HCT116 (cell line): ENCODE results near the gene ST7. TPM values are rescaled to one million over a fixed set of nuclear protein-coding genes. Genes with fewer than 3 reads are reported as not detected.

Experiments used
- ATAC-seq: fragments of 200-7000 bp; cut with Tn5 transposase; 2 replicates; pipeline ENCODE4 v1.9.1; 2020; ENCODE audit warnings: mild to moderate bottlenecking, moderate library complexity
- BruUV-seq: library from RNA; stranded (reverse); fragments of 400-500 nt; replicated peaks from 2 replicates; lab custom pipeline; 2021; lab: Mats Ljungman, UMichigan
- CTCF ChIA-PET: fragments of 300-600 bp; sonication (Branson Sonifier 250); formaldehyde crosslinking; loops from one replicate; lab custom pipeline; 2021; ENCODE audit warnings: antibody characterized with exemption; lab: Charles Lee
- POLR2A ChIA-PET: fragments of 300-600, 350-600 bp; sonication (Branson Sonifier 250); formaldehyde crosslinking; loops from one replicate; lab custom pipeline; 2021; ENCODE audit warnings: antibody characterized with exemption; lab: Charles Lee
- RAD21 ChIA-PET, 2 experiments: fragments of 300-600 bp; sonication (Branson Sonifier 250); formaldehyde crosslinking; loops; one replicate each; lab custom pipeline; 2023; ENCODE audit warnings: low total read pairs in 2 of 2; ENCODE audit not compliant: uncharacterized antibody in 2 of 2, unreplicated experiment in 2 of 2, low non-redundant PET in 1 of 2; lab: Charles Lee
- DNase-seq: peaks from one replicate; pipeline ENCODE4 v3.0.0-alpha.2; 2010; ENCODE audit warnings: low read depth, low spot score
- H2AFZ ChIP-seq: fragments of 200-600 bp; shearing (Covaris generic), sonication (generic); 2 replicates; pipeline ENCODE4 v1.6.1; 2017; ENCODE audit warnings: low read depth, mixed run types, mixed read lengths, antibody characterized with exemption, low read length; ENCODE audit not compliant: poor library complexity, severe bottlenecking
- H3K27ac ChIP-seq: 2 replicates; pipeline ENCODE4 v1.5.1; 2012; ENCODE audit warnings: low read depth, low read length
- H3K27me3 ChIP-seq: fragments of 200-600 bp; sonication (generic); 2 replicates; pipeline ENCODE4 v1.6.1; 2016; ENCODE audit warnings: mixed run types, low read length, mixed read lengths; ENCODE audit not compliant: insufficient read depth
- H3K36me3 ChIP-seq, 2 experiments: fragments of 200-500 bp in 1 of 2; fragments of 200-600 bp in 1 of 2; sonication (Bioruptor generic) in 1 of 2; sonication (generic) in 1 of 2; 2 replicates each; pipeline versions ENCODE4 v1.5.1 to v1.6.1; 2014 to 2016; ENCODE audit warnings: low read length in 2 of 2, inconsistent platforms in 1 of 2, mixed read lengths in 1 of 2, mixed run types in 1 of 2; ENCODE audit not compliant: insufficient read depth in 2 of 2, control insufficient read depth in 1 of 2
- H3K4me1 ChIP-seq, 2 experiments: fragments of 200-600 bp in 1 of 2; sonication (generic) in 1 of 2; 2 replicates each; pipeline versions ENCODE4 v1.5.1 to v1.6.1; 2012 to 2017; ENCODE audit warnings: low read length in 2 of 2, inconsistent platforms in 1 of 2, mild to moderate bottlenecking in 1 of 2, mixed read lengths in 1 of 2, mixed run types in 1 of 2, moderate library complexity in 1 of 2; ENCODE audit not compliant: insufficient read depth in 2 of 2, control insufficient read depth in 1 of 2
- H3K4me2 ChIP-seq: fragments of 200-600 bp; sonication (generic); 2 replicates; pipeline ENCODE4 v1.6.1; 2017; ENCODE audit warnings: mixed run types, low read length, mixed read lengths
- H3K4me3 ChIP-seq, 2 experiments: fragments of 200-600 bp in 1 of 2; sonication (generic) in 1 of 2; replicated peaks in 1 of 2; 2 replicates each; pipeline ENCODE4 v1.5.1; 2011 to 2016; ENCODE audit warnings: low read length in 2 of 2, control low read depth in 1 of 2, low read depth in 1 of 2, mild to moderate bottlenecking in 1 of 2, mixed read lengths in 1 of 2, mixed run types in 1 of 2
- H3K79me2 ChIP-seq: fragments of 200-600 bp; sonication (generic); 2 replicates; pipeline ENCODE4 v1.6.1; 2017; ENCODE audit warnings: mild to moderate bottlenecking, mixed run types, low read length, moderate library complexity, mixed read lengths; ENCODE audit not compliant: insufficient read depth
- H3K9ac ChIP-seq: fragments of 200-600 bp; sonication (generic); 2 replicates; pipeline ENCODE4 v1.6.1; 2016; ENCODE audit warnings: low read length, mixed read lengths
- H3K9me2 ChIP-seq: fragments of 200-600 bp; sonication (generic), shearing (Covaris generic); 2 replicates; pipeline ENCODE4 v1.6.1; 2017; ENCODE audit warnings: mixed run types, mild to moderate bottlenecking, moderate library complexity; ENCODE audit not compliant: insufficient read depth
- H3K9me3 ChIP-seq, 2 experiments: fragments of 200-500 bp in 1 of 2; fragments of 200-600 bp in 1 of 2; sonication (Bioruptor generic) in 1 of 2; sonication (generic) in 1 of 2; 2 replicates each; pipeline ENCODE4 v1.6.1; 2014 to 2017; ENCODE audit warnings: low read length in 2 of 2, mixed read lengths in 2 of 2, inconsistent platforms in 1 of 2, low read depth in 1 of 2, mild to moderate bottlenecking in 1 of 2, mixed run types in 1 of 2, moderate library complexity in 1 of 2; ENCODE audit not compliant: control insufficient read depth in 1 of 2, insufficient read depth in 1 of 2
- H4K20me1 ChIP-seq: fragments of 200-600 bp; sonication (generic), shearing (Covaris generic); 2 replicates; pipeline ENCODE4 v1.6.1; 2017; ENCODE audit warnings: mixed run types, mild to moderate bottlenecking, moderate library complexity; ENCODE audit not compliant: insufficient read depth
- ATF3 ChIP-seq: IDR thresholded peaks from 2 replicates; pipeline ENCODE4 v1.6.1; 2012
- CEBPB ChIP-seq: IDR thresholded peaks from 2 replicates; pipeline ENCODE4 v1.6.1; 2012; ENCODE audit warnings: low read depth
- FOSL1 ChIP-seq: IDR thresholded peaks from 2 replicates; pipeline ENCODE4 v1.6.1; 2012; ENCODE audit warnings: low read depth
- RAD21 ChIP-seq: IDR thresholded peaks from 2 replicates; pipeline ENCODE4 v1.6.1; 2012; ENCODE audit warnings: low read depth, mild to moderate bottlenecking
- REST ChIP-seq: IDR thresholded peaks from 2 replicates; pipeline ENCODE4 v1.6.1; 2012; ENCODE audit warnings: low read depth
- SIN3A ChIP-seq: IDR thresholded peaks from 2 replicates; pipeline ENCODE4 v1.6.1; 2012; ENCODE audit warnings: low read depth
- SP1 ChIP-seq: IDR thresholded peaks from 2 replicates; pipeline ENCODE4 v1.6.1; 2012; ENCODE audit warnings: low read depth
- SRF ChIP-seq: IDR thresholded peaks from 2 replicates; pipeline ENCODE4 v1.6.1; 2012; ENCODE audit warnings: low read depth
- TCF7L2 ChIP-seq: IDR thresholded peaks from 2 replicates; pipeline ENCODE4 v1.7.0; 2011; ENCODE audit warnings: borderline replicate concordance, inconsistent platforms; ENCODE audit not compliant: insufficient read depth, insufficient read length; ENCODE audit errors: extremely low read depth
- YY1 ChIP-seq: IDR thresholded peaks from 2 replicates; pipeline ENCODE4 v1.6.1; 2011; ENCODE audit warnings: low read length, low read depth, moderate library complexity, mild to moderate bottlenecking; ENCODE audit not compliant: insufficient replicate concordance; ENCODE audit errors: extremely low read depth
- ZNF274 ChIP-seq: fragments of 200-500 bp; sonication (Bioruptor generic); IDR thresholded peaks from 2 replicates; pipeline ENCODE4 v1.6.1; 2014; ENCODE audit warnings: mild to moderate bottlenecking, low read depth, low read length, inconsistent platforms
- intact Hi-C: fragments of 100-400 bp; cut with micrococcal nuclease; formaldehyde crosslinking; loops from 2 replicates; pipeline ENCODE4 v1.10.0; 2022
- total RNA-seq: library from RNA; stranded (reverse); gene quantifications from one replicate; pipeline ENCODE4 v1.2.1, GENCODE V29; 2021; ENCODE audit not compliant: unreplicated experiment
- TF ChIP-seq, protein P1 (sequence below): IDR thresholded peaks from 2 replicates; pipeline ENCODE4 v1.6.1; 2012
- TF ChIP-seq, protein P2 (sequence below), 3 experiments: fragments of 200-600 bp in 1 of 3; sonication (generic) in 1 of 3; IDR thresholded peaks in 2 of 3; conservative IDR thresholded peaks in 1 of 3; 2 replicates each; pipeline ENCODE4 v1.5.1; 2012 to 2017; ENCODE audit warnings: low read depth in 2 of 3, low read length in 2 of 3, antibody characterized with exemption in 1 of 3, borderline replicate concordance in 1 of 3, control low read depth in 1 of 3, mild to moderate bottlenecking in 1 of 3, mixed read lengths in 1 of 3, mixed run types in 1 of 3, moderate library complexity in 1 of 3; ENCODE audit not compliant: insufficient read depth in 1 of 3

The ST7 gene
- total RNA-seq, 1 experiment from 2014 or later: 12.6 TPM

DNA sequence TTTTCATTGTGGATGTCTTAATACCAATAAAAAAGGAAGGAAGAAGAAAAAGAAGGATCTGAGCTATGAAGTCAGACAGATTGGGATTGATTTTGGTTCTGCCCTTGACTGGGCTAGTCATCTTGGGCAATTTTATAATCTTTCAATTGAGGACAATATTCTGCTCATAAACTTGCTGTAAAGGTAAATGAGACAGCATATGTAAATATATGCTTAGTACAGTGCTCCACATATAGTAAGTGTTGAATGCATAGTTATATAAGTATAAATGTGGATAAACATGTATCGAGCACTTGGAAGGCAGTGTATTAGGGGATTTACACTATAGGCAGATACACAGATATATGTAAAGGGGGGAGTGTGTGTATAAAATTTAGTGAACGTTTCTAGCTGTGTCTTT, 85.1 kb downstream of the ST7 start:
- ChIA-PET CTCF (no interaction called here), RAD21 (no interaction called here), POLR2A (no interaction called here)
- Histone ChIP-seq H3K36me3 (no peaks in the 10 kb centered on the region), H3K9ac (no peak overlapping the region), H3K4me1 (no peaks in the 10 kb centered on the region), H3K79me2 (no peaks in the 10 kb centered on the region), H4K20me1 (no peaks in the 10 kb centered on the region; the same call in 1 of the 2 replicates), H2AFZ (no peak overlapping the region), H3K4me2 (no peak overlapping the region), H3K27ac (no peak overlapping the region), H3K4me3 (no peak overlapping the region), H3K9me3 (no peaks in the 10 kb centered on the region), H3K27me3 (no peaks in the 10 kb centered on the region), H3K9me2 (no peaks in the 10 kb centered on the region; the same call in 1 of the 2 replicates)
- no peak for TF ChIP-seq SIN3A
- TF ChIP-seq YY1: no peak
- no peak for TF ChIP-seq ZNF274
- TF ChIP-seq CEBPB: no peak
- DNase-seq (no peak), ATAC-seq (no peak)
- BruUV-seq: no TSS peak
- intact Hi-C loops: no loop called here

DNA sequence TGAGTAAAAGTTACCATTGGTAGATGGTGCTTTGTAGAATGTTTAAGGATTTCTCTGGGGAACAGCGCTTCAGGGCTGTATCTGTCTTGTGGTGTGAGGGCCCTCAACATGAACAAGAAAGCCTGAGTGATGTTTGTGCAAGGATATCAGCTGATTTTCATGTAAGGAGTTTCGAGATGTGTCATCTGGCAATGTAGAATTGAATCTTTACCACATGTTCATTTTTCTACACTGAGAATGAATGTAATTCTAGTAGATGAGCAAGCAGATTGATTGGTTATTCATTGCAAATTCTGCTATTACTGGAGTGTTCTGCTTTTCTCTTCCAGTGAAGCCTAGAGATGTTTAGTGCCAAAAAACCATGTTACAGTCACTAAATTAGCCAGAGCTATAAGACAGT, 87.7 kb downstream of the ST7 start:
- CTCF ChIA-PET: no interaction called here
- no peak overlapping the region for H3K4me2 ChIP-seq
- TF ChIP-seq TCF7L2 (no peak), REST (no peak), ATF3 (no peak), YY1 (no peak), RAD21 (no peak), FOSL1 (no peak), CEBPB (no peak), SRF (no peak), SP1 (no peak)
- TF ChIP-seq, protein P1, sequence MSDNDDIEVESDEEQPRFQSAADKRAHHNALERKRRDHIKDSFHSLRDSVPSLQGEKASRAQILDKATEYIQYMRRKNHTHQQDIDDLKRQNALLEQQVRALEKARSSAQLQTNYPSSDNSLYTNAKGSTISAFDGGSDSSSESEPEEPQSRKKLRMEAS: no peak
- TF ChIP-seq, protein P2, sequence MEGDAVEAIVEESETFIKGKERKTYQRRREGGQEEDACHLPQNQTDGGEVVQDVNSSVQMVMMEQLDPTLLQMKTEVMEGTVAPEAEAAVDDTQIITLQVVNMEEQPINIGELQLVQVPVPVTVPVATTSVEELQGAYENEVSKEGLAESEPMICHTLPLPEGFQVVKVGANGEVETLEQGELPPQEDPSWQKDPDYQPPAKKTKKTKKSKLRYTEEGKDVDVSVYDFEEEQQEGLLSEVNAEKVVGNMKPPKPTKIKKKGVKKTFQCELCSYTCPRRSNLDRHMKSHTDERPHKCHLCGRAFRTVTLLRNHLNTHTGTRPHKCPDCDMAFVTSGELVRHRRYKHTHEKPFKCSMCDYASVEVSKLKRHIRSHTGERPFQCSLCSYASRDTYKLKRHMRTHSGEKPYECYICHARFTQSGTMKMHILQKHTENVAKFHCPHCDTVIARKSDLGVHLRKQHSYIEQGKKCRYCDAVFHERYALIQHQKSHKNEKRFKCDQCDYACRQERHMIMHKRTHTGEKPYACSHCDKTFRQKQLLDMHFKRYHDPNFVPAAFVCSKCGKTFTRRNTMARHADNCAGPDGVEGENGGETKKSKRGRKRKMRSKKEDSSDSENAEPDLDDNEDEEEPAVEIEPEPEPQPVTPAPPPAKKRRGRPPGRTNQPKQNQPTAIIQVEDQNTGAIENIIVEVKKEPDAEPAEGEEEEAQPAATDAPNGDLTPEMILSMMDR (IDR thresholded peaks at IDR 0.05 in 2 of 3, conservative IDR thresholded peaks at IDR 0.05 in 1 of 3; ENCODE audit: borderline replicate concordance in 1 of 3, insufficient read depth in 1 of 3, low read depth in 2 of 3, low read length in 2 of 3): no peak

More for the DNA sequence above, 87.7 kb downstream of the ST7 start:
- Histone ChIP-seq H3K9me2 (no peaks in the 10 kb centered on the region; the same call in 1 of the 2 replicates), H3K27ac (no peak overlapping the region), H2AFZ (no peak overlapping the region), H3K9me3 (no peaks in the 10 kb centered on the region), H3K9ac (no peak overlapping the region), H3K4me3 (no peak overlapping the region), H3K4me1 (no peaks in the 10 kb centered on the region), H3K27me3 (no peaks in the 10 kb centered on the region), H3K79me2 (no peaks in the 10 kb centered on the region), H4K20me1 (no peaks in the 10 kb centered on the region), H3K36me3 (no peaks in the 10 kb centered on the region)
- ChIA-PET RAD21 (no interaction called here), POLR2A (no interaction called here)
- no peak for DNase-seq
- no peak for ATAC-seq
- no TSS peak for BruUV-seq
- intact Hi-C loops: no loop called here
